Measurements from ENCODE around the gene NFYB. TPM values are rescaled to one million over a fixed set of nuclear protein-coding genes. Genes with fewer than 3 reads are reported as not detected.
"Not testable (repeated sequence)": the region's sequence is repeated elsewhere in the genome, so short reads cannot be mapped to it uniquely, and the experiment has no call there.

Gene NFYB
- total RNA-seq, 1 experiment from 2014 or later, result 22.4 TPM

DNA sequence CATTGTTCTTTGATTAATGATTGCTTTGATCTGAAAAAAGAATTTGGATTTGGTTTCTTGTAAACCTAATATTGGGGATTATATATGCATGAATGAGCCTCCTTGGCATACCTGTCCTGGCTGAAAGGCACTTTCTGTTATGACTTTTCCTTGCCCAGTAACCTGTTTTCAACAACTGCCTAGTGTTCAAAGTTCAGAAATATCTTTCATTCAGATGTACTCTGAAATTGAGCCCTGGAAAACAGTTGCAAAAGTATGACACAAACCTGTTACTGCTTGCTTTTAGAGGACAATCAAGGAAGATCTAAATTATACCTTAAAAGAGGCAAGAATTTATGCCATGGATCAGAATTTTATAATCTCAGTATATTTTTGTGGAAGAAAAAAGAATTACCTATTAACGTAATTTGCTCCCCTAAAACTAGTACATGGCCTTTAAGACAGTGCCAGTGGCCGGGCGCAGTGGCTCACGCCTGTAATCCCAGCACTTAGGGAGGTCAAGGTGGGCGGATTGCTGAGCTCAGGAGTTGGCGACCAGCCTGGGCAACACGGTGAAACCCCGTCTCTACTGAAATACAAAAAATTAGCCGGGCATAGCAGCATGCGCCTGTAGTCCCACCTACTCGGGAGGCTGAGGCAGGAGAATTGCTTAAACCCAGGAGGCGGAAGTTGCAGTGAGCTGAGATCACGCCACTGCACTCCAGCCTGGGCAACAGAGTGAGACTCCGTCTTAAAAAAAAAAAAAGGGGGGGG, 23.0 kb downstream of the NFYB start:
- H3K79me2 ChIP-seq (ENCODE audit: insufficient read depth, low read length); H3K4me3 ChIP-seq (replicated peaks in 1 of 2; ENCODE audit: low read depth in 1 of 2, low read length in 2 of 2); H2AFZ ChIP-seq (ENCODE audit: low read depth, low read length, poor library complexity, severe bottlenecking); H3K9me2 ChIP-seq (ENCODE audit: insufficient read depth); DNase-seq (ENCODE audit: low read depth, low spot score); POLR2A ChIA-PET; H3K9ac ChIP-seq (ENCODE audit: low read length); H3K9me3 ChIP-seq (ENCODE audit: control insufficient read depth in 1 of 2, insufficient read depth in 1 of 2, low read depth in 1 of 2, low read length in 2 of 2); ATAC-seq; CTCF ChIA-PET; H3K4me1 ChIP-seq (ENCODE audit: control insufficient read depth in 1 of 2, insufficient read depth in 2 of 2, low read length in 2 of 2); H4K20me1 ChIP-seq (ENCODE audit: insufficient read depth); H3K36me3 ChIP-seq (ENCODE audit: control insufficient read depth in 1 of 2, insufficient read depth in 2 of 2, low read length in 2 of 2); H3K4me2 ChIP-seq (ENCODE audit: low read length); H3K27ac ChIP-seq (ENCODE audit: low read depth, low read length); BruUV-seq (replicated peaks); intact Hi-C loops (cut with micrococcal nuclease); H3K27me3 ChIP-seq (ENCODE audit: insufficient read depth, low read length): not testable (repeated sequence)
- RAD21 ChIA-PET (ENCODE audit: low non-redundant PET in 1 of 2, low total read pairs in 2 of 2, uncharacterized antibody in 2 of 2, unreplicated experiment in 2 of 2), result interaction anchor here in 1 of 2 experiments (0.8 kb wide), 1 partner anchor 725 kb away, joined by 4 read pairs; no protein-coding TSS in a partner anchor

DNA sequence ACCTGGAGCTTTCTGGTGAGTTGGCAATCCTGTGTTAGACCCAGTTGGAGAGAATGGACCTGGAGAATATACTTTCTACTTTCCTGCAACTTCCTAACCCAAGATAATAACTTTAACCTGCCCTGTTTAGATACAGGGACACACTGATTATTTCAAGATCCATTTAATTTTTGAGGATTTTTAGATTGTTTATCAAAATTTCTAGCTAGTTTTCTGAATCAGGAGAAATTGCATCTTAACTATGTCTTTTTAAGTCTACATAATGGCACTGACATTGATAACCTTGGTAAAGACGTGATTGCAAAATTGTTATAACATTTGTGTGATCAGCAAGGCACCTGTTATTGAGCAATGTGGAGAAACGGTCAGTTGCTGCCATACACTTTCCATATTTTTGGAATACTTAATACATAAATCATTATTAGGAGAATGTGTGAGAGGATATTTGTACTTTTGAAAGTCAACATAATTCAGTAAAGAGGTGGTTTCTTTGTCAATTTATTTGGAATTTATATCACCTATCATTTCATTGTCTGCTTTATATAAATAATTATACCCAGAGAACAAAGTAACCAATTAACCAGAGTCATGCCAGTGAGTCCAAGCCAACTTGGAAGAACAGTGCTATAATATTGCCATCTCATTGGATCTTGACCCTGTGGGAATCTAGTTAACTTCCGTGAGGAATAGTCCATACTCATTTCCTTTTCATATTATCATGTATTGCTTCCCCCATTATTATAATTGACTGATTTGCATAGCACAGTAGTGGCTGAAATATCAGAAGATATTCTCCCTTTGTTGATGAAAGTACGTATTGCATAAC, 28.4 kb downstream of the NFYB start:
- no TSS peak for BruUV-seq (replicated peaks)
- Histone ChIP-seq H3K4me3 (replicated peaks in 1 of 2; ENCODE audit: low read depth in 1 of 2, low read length in 2 of 2) (no peak overlapping the region), H3K9ac (ENCODE audit: low read length) (no peak overlapping the region), H3K27me3 (ENCODE audit: insufficient read depth, low read length) (no peaks in the 10 kb centered on the region), H3K36me3 (ENCODE audit: control insufficient read depth in 1 of 2, insufficient read depth in 2 of 2, low read length in 2 of 2) (no peaks in the 10 kb centered on the region), H3K79me2 (ENCODE audit: insufficient read depth, low read length) (no peaks in the 10 kb centered on the region), H3K27ac (ENCODE audit: low read depth, low read length) (no peak overlapping the region), H4K20me1 (ENCODE audit: insufficient read depth) (no peaks in the 10 kb centered on the region), H3K4me1 (ENCODE audit: control insufficient read depth in 1 of 2, insufficient read depth in 2 of 2, low read length in 2 of 2) (no peaks in the 10 kb centered on the region), H3K9me2 (ENCODE audit: insufficient read depth) (no peaks in the 10 kb centered on the region), H2AFZ (ENCODE audit: low read depth, low read length, poor library complexity, severe bottlenecking) (no peak overlapping the region), H3K4me2 (ENCODE audit: low read length) (no peak overlapping the region), H3K9me3 (ENCODE audit: control insufficient read depth in 1 of 2, insufficient read depth in 1 of 2, low read depth in 1 of 2, low read length in 2 of 2) (no peaks in the 10 kb centered on the region)
- intact Hi-C loops (cut with micrococcal nuclease), result loop anchor here (1.0 to 5.0 kb wide), 4 partner anchors 51 to 337 kb away; partner anchors contain the start of gene TDG
- ATAC-seq (no peak), DNase-seq (ENCODE audit: low read depth, low spot score) (no peak)
- ChIA-PET CTCF (interaction anchor here (0.7 to 2.0 kb wide), 20 partner anchors 10 to 483 kb away, joined by 3 to 29 read pairs (median 4); partner anchors contain the start of genes NFYB and TDG), POLR2A (interaction anchor here (0.7 kb wide), 1 partner anchor 111 kb away, joined by 3 read pairs; no protein-coding TSS in a partner anchor), RAD21 (ENCODE audit: low non-redundant PET in 1 of 2, low total read pairs in 2 of 2, uncharacterized antibody in 2 of 2, unreplicated experiment in 2 of 2) (interaction anchor here (0.8 to 1.4 kb wide), 4 partner anchors 52 to 226 kb away, joined by 3 to 4 read pairs (median 4); no protein-coding TSS in a partner anchor)
- TF ChIP-seq EZH2phosphoT487 (IDR thresholded peaks at IDR 0.05; ENCODE audit: borderline replicate concordance) (no peak), CBX3 (IDR thresholded peaks at IDR 0.05; ENCODE audit: low read depth) (no peak), TCF7L2 (IDR thresholded peaks at IDR 0.05; ENCODE audit: borderline replicate concordance, extremely low read depth, insufficient read depth, insufficient read length) (no peak), SRF (IDR thresholded peaks at IDR 0.05; ENCODE audit: low read depth) (no peak), EGR1 (IDR thresholded peaks at IDR 0.05; ENCODE audit: low read depth) (no peak), JUND (IDR thresholded peaks at IDR 0.05) (no peak), ZFX (IDR thresholded peaks at IDR 0.05) (no peak), POLR2A (IDR thresholded peaks at IDR 0.05; ENCODE audit: borderline replicate concordance, extremely low read depth, insufficient read depth, insufficient read length) (no peak), YY1 (IDR thresholded peaks at IDR 0.05; ENCODE audit: extremely low read depth, insufficient replicate concordance, low read depth, low read length) (no peak), SIN3A (IDR thresholded peaks at IDR 0.05; ENCODE audit: low read depth) (no peak), EZH2 (IDR thresholded peaks at IDR 0.05) (no peak), FOSL1 (IDR thresholded peaks at IDR 0.05; ENCODE audit: low read depth) (no peak), SP1 (IDR thresholded peaks at IDR 0.05; ENCODE audit: low read depth) (no peak)
- TF ChIP-seq, protein P1, sequence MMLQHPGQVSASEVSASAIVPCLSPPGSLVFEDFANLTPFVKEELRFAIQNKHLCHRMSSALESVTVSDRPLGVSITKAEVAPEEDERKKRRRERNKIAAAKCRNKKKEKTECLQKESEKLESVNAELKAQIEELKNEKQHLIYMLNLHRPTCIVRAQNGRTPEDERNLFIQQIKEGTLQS (IDR thresholded peaks at IDR 0.05), result no peak
- TF ChIP-seq, protein P2, sequence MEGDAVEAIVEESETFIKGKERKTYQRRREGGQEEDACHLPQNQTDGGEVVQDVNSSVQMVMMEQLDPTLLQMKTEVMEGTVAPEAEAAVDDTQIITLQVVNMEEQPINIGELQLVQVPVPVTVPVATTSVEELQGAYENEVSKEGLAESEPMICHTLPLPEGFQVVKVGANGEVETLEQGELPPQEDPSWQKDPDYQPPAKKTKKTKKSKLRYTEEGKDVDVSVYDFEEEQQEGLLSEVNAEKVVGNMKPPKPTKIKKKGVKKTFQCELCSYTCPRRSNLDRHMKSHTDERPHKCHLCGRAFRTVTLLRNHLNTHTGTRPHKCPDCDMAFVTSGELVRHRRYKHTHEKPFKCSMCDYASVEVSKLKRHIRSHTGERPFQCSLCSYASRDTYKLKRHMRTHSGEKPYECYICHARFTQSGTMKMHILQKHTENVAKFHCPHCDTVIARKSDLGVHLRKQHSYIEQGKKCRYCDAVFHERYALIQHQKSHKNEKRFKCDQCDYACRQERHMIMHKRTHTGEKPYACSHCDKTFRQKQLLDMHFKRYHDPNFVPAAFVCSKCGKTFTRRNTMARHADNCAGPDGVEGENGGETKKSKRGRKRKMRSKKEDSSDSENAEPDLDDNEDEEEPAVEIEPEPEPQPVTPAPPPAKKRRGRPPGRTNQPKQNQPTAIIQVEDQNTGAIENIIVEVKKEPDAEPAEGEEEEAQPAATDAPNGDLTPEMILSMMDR (IDR thresholded peaks at IDR 0.05 in 2 of 3, conservative IDR thresholded peaks at IDR 0.05 in 1 of 3; ENCODE audit: borderline replicate concordance in 1 of 3, insufficient read depth in 1 of 3, low read depth in 2 of 3, low read length in 2 of 3), result no peak
- TF ChIP-seq, protein P3, sequence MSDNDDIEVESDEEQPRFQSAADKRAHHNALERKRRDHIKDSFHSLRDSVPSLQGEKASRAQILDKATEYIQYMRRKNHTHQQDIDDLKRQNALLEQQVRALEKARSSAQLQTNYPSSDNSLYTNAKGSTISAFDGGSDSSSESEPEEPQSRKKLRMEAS (IDR thresholded peaks at IDR 0.05), result no peak
